ENCODE data around the gene ZNF343. TPM values are rescaled to one million over a fixed set of nuclear protein-coding genes. Genes with fewer than 3 reads are reported as not detected.

ZNF343 gene
- total RNA-seq, 2 experiments from 2014 or later = 5.0 to 5.1 TPM

DNA sequence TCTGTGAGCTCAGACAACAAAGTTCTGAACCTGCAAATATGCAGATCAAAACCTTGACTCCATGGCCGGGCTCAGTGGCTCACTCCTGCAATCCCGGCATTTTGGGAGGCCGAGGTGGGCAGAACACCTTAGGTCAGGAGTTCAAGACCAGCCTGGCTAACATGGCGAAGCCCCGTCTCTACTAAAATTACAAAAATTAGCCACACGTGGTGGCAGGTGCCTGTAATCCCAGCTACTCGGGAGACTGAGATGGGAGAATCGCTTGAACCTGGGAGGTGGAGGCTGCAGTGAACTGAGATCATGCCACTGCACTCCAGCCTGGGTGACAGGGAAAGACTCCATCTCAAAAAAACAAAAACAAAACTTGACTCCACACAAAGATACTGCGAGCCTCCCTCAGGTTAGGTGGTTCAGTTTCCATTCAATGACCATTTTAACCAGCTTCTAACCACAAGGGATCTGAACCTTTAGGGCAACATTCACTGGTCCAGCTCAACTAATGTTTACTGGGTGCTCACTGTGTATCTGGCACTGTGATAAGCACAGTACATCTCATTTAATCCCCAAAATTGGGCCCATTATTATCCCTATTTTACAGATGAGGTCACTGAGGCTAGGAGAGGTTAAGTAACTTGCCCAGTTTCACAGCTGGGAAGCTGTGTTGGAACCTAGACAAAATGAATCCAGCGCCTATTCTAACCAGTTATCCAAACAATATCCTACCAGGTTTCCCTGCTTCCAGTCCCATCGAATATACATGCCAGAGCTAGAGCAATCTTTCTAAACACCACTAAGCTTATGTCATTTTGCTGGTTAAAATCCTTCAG, 39.9 kb downstream of the ZNF343 start:
- POLR2A ChIA-PET = interaction anchor here (0.7 to 3.1 kb wide), 7 partner anchors 10 to 857 kb away, joined by 3 to 45 read pairs (median 16); partner anchors contain the start of genes NOP56, STK35 and ZNF343
- Mint-ChIP-seq H3K27me3 (no peaks in the 10 kb centered on the region), H3K36me3 (ENCODE audit: low read depth) (peaks cover 69% of the 10 kb centered on the region), H3K9me3 (peaks cover 2% of the 10 kb centered on the region), H3K4me3 (peak overlapping the region; percentile 79), H3K4me1 (ENCODE audit: low read depth) (peaks cover 54% of the 10 kb centered on the region), H3K27ac (peak overlapping the region; percentile 98)
- Histone ChIP-seq H3K27ac (ENCODE audit: low read depth in 1 of 2, low read length in 2 of 2) (peak overlapping the region in 1 of 2 donors; percentile 96), H3K9me3 (ENCODE audit: control insufficient read depth in 1 of 2, insufficient read depth in 1 of 2, low read length in 2 of 2) (no peaks in the 10 kb centered on the region), H3K36me3 (ENCODE audit: insufficient read depth, low read length) (peaks cover 50% of the 10 kb centered on the region), H3K27me3 (ENCODE audit: control insufficient read depth in 1 of 2, insufficient read depth in 2 of 2, low read length in 2 of 2) (no peaks in the 10 kb centered on the region), H3K4me1 (ENCODE audit: insufficient read depth, low read length) (peaks cover 23% of the 10 kb centered on the region), H3K4me3 (ENCODE audit: low read length) (no peak overlapping the region)
- intact Hi-C loops (cut with DNase I, micrococcal nuclease) = no loop called here
- no peak for DNase-seq
- no peak for ATAC-seq (ENCODE audit: poor library complexity)
- CTCF ChIA-PET = interaction anchor here (3.6 kb wide), 1 partner anchor 53 kb away, joined by 16 read pairs; no protein-coding TSS in a partner anchor
- TF ChIP-seq, protein P1, sequence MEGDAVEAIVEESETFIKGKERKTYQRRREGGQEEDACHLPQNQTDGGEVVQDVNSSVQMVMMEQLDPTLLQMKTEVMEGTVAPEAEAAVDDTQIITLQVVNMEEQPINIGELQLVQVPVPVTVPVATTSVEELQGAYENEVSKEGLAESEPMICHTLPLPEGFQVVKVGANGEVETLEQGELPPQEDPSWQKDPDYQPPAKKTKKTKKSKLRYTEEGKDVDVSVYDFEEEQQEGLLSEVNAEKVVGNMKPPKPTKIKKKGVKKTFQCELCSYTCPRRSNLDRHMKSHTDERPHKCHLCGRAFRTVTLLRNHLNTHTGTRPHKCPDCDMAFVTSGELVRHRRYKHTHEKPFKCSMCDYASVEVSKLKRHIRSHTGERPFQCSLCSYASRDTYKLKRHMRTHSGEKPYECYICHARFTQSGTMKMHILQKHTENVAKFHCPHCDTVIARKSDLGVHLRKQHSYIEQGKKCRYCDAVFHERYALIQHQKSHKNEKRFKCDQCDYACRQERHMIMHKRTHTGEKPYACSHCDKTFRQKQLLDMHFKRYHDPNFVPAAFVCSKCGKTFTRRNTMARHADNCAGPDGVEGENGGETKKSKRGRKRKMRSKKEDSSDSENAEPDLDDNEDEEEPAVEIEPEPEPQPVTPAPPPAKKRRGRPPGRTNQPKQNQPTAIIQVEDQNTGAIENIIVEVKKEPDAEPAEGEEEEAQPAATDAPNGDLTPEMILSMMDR (IDR thresholded peaks at IDR 0.05) = no peak

DNA sequence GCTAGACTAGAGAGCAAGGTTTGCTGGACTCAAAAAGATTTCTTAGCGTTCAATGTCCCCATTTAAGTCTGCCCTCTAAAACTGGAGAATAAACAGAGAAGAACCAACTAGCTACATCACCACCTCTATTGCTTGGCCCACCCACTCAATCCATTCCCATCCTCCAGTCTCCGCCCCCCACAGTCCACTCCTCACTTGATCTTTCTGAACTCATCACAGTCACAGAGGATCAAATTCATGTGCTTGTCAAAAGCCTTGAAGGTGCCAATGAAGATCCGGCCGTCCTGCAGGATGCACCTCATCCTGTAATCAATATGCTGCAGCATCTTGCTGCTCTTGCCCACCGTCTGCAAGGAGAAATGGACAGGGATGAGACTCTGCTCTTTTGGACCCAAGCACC, 41.3 kb downstream of the ZNF343 start:
- intact Hi-C loops (cut with DNase I, micrococcal nuclease) = no loop called here
- H3K27ac ChIP-seq (ENCODE audit: low read depth in 1 of 2, low read length in 2 of 2) = no peak overlapping the region
- peak overlapping the region; percentile 56 for H3K4me3 Mint-ChIP-seq
- POLR2A ChIA-PET = no interaction called here
- no peaks in the 10 kb centered on the region for H3K27me3 ChIP-seq (ENCODE audit: control insufficient read depth in 1 of 2, insufficient read depth in 2 of 2, low read length in 2 of 2)
- H3K36me3 ChIP-seq (ENCODE audit: insufficient read depth, low read length) = peaks cover 64% of the 10 kb centered on the region
- H3K27me3 Mint-ChIP-seq = no peaks in the 10 kb centered on the region
- H3K4me3 ChIP-seq (ENCODE audit: low read length) = no peak overlapping the region
- CTCF ChIA-PET = interaction anchor here (0.9 kb wide), 1 partner anchor 54 kb away, joined by 4 read pairs; no protein-coding TSS in a partner anchor
- peak overlapping the region; percentile 98 for H3K27ac Mint-ChIP-seq
- no peak for ATAC-seq (ENCODE audit: poor library complexity)
- TF ChIP-seq, protein P1 (IDR thresholded peaks at IDR 0.05) = no peak
- peaks cover 82% of the 10 kb centered on the region for H3K36me3 Mint-ChIP-seq (ENCODE audit: low read depth)
- DNase-seq = no peak
- peaks cover 52% of the 10 kb centered on the region for H3K4me1 Mint-ChIP-seq (ENCODE audit: low read depth)
- H3K9me3 ChIP-seq (ENCODE audit: control insufficient read depth in 1 of 2, insufficient read depth in 1 of 2, low read length in 2 of 2) = no peaks in the 10 kb centered on the region
- peaks cover 23% of the 10 kb centered on the region for H3K4me1 ChIP-seq (ENCODE audit: insufficient read depth, low read length)
- H3K9me3 Mint-ChIP-seq = peaks cover 2% of the 10 kb centered on the region

DNA sequence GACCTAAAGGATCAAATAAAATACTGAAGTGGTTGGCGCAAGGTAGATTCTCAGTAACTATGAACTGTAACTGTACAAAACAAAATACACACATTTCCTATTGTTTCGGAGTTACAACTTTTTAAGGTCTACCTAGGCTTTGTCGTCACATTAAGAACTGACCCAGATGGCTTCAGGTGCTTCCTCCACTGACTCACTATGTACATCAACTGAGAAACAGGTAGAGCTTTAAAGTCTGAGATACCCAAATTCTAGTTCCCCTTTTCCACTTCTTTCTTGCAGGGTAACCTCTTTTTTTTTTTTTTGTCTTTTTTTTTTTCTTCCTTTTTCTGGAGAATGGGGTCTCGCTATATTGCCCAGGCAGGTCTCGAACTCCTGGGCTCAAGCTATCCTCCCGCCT, 43.6 kb downstream of the ZNF343 start:
- peaks cover 34% of the 10 kb centered on the region for H3K4me1 Mint-ChIP-seq (ENCODE audit: low read depth)
- no peaks in the 10 kb centered on the region for H3K27me3 Mint-ChIP-seq
- ChIA-PET POLR2A (interaction anchor here (0.7 kb wide), 1 partner anchor 83 kb away, joined by 4 read pairs; no protein-coding TSS in a partner anchor), CTCF (interaction anchor here (0.6 kb wide), 1 partner anchor 13 kb away, joined by 4 read pairs; no protein-coding TSS in a partner anchor)
- Histone ChIP-seq H3K27me3 (ENCODE audit: control insufficient read depth in 1 of 2, insufficient read depth in 2 of 2, low read length in 2 of 2) (no peaks in the 10 kb centered on the region), H3K36me3 (ENCODE audit: insufficient read depth, low read length) (peaks cover 87% of the 10 kb centered on the region), H3K27ac (ENCODE audit: low read depth in 1 of 2, low read length in 2 of 2) (no peak overlapping the region), H3K4me3 (ENCODE audit: low read length) (no peak overlapping the region), H3K9me3 (ENCODE audit: control insufficient read depth in 1 of 2, insufficient read depth in 1 of 2, low read length in 2 of 2) (no peaks in the 10 kb centered on the region), H3K4me1 (ENCODE audit: insufficient read depth, low read length) (peaks cover 18% of the 10 kb centered on the region)
- ATAC-seq (ENCODE audit: poor library complexity) = no peak
- TF ChIP-seq, protein P1 (IDR thresholded peaks at IDR 0.05) = no peak
- intact Hi-C loops (cut with DNase I, micrococcal nuclease) = no loop called here
- no peak for DNase-seq
- H3K27ac Mint-ChIP-seq = no peak overlapping the region
- H3K4me3 Mint-ChIP-seq = no peak overlapping the region
- H3K36me3 Mint-ChIP-seq (ENCODE audit: low read depth) = peaks cover 96% of the 10 kb centered on the region
- no peaks in the 10 kb centered on the region for H3K9me3 Mint-ChIP-seq

Measured in CD4-positive, alpha-beta T cell (primary cell).